Skin epidermis (tissue), 12 donors: Measurements from ENCODE around the gene THADA.
A peak's percentile ranks its signal among the peaks of the same experiment; 100 is the strongest.

Source experiments
- H3K27ac ChIP-seq, 21 experiments: fragments of 200-600 bp; sonication (generic) in 11 of 21; one replicate each; pipeline ENCODE4 v1.5.0; 2020; ENCODE audit warnings: mild to moderate bottlenecking in 3 of 21, inconsistent platforms in 2 of 21, moderate library complexity in 2 of 21
- H3K4me3 ChIP-seq, 7 experiments: fragments of 200-600 bp; sonication (generic) in 2 of 7; one replicate each; pipeline ENCODE4 v1.5.0; 2020; ENCODE audit warnings: inconsistent platforms in 2 of 7, mild to moderate bottlenecking in 2 of 7, moderate library complexity in 1 of 7

THADA gene

DNA sequence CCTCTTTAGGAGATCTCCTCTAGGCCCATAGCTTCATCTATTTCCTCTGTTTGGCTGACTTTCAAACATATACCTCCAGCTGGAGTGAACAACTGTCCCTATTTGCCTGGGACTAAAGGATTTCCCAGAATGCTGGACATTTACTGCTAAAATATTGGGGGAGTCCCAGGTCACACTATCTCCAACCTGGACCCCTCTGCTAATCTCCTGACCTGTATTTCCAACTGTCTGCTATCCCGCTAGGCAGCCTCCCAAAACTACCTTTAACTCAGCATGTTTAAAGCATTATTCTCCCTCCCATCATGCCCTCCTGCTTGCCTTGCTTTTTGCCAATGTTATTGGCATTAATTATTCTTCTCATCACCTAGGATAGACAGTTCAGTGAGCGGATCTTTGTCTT lies 77.1 kb downstream of the THADA start:
- peak overlapping the region in 19 of 21 experiments; percentile 16 to 83 (median 64) for H3K27ac ChIP-seq

DNA sequence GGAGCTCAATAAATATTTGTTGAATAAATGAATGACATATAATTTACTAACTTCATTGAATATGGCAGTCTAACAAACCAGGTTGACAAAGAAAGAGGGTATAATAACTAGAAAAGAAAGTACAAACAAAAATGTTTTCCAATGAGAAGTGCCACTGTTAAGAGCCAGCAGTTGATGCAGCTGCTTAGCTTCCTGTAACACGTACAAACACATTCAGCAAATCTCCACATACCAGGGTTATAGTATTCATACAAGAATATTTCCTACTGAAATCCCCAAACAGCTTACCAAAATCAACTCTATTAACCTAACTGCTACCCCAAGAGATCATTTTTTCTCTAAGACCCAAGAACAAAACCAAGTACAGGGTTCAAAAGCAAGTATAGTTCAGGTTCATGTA lies 77.7 kb downstream of the THADA start:
- Histone ChIP-seq H3K27ac (peak overlapping the region in 19 of 21 experiments; percentile 16 to 83 (median 64)), H3K4me3 (no peak overlapping the region)

More for the DNA sequence above, 77.1 kb downstream of the THADA start:
- no peak overlapping the region for H3K4me3 ChIP-seq

DNA sequence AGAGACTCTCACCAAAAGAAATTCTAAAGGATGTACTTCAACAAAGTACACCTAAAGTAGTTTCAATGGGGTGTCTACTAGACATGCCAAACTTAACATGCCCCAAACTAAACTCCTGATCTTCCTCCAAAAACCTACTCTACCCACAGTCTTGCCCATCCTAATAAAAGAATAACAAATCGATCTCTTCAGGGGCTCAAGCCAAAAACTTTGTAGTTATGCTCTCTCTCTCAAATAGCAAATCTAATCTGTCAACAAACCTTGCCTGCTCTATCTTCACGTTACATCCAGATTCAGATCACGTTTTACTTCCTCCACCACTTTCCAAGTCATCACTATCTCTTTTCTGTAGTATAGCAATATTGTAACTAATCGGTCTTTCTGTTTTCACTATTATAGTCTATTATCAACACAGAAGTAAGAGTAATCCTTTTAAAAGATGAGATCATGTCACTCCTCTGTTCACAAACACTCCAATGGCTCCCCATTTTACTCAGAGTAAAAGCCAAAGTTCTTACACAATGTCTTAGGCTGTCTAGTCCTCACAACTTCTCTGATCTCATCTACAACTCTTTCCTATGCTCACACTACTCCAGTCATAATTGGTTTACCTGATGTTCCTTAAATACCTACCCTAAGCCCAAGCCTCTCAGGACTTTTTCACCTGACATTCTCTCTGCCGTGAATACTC lies 79.9 kb downstream of the THADA start:
- no peak overlapping the region for H3K4me3 ChIP-seq
- H3K27ac ChIP-seq = peak overlapping the region in 15 of 21 experiments; percentile 4 to 83 (median 55)

DNA sequence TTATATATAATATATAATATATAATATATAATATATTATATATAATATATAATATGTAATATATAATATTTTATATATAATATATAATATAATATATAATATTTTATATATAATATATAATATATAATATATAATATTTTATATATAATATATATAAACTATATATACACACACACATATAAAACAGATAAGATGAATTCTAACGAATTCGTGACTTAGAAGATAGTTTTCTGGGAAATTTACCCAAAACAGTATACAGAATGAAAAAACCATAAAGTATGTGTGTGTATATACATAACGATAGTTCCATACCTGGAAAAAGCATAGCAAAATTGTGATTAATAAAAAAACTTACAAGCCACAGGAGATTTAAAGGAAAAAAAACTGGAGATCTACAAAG lies 80.6 kb downstream of the THADA start:
- H3K4me3 ChIP-seq = no peak overlapping the region
- peak overlapping the region in 8 of 21 experiments; percentile 0 to 81 (median 52) for H3K27ac ChIP-seq

DNA sequence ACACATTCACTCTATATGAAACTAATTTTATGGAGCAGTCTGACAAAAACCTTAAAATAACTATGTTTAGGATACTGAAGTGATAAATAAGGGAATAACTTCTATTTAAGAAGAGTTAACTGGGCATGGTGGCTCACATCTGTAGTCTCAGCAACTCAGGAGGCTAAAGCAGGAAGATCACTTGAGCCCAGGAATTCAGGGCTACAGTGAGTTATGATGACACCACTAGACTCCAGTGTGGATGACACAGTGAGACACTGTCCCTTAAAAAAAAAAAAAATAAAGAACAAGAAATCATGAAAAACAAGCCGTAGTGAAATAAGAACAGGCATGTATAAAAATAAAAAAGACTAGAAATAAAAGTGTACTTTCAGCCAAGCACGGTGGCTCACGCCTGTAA lies 82.0 kb downstream of the THADA start:
- H3K27ac ChIP-seq = peak overlapping the region in 8 of 21 experiments; percentile 16 to 66 (median 50)
- H3K4me3 ChIP-seq = no peak overlapping the region

DNA sequence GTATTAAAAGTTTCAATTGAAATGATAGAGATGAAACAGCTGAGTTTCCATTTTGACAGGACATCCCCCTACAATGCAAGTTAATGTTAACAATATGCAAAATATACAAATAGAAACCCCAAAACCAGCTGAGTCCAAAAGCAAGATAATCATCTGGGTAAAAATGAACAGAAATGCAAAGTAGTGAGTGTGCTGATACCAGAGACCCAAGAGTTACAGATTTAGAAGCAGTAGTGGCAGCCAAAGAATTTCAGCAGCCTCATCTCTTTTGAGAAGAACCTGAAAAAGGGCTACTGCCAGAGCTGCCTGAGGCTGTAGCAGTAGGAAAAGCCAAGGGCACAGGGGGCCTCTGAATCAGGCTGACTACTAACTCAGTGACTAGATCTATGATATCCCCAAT lies 82.6 kb downstream of the THADA start:
- Histone ChIP-seq H3K27ac (peak overlapping the region in 11 of 21 experiments; percentile 6 to 67 (median 52)), H3K4me3 (no peak overlapping the region)

DNA sequence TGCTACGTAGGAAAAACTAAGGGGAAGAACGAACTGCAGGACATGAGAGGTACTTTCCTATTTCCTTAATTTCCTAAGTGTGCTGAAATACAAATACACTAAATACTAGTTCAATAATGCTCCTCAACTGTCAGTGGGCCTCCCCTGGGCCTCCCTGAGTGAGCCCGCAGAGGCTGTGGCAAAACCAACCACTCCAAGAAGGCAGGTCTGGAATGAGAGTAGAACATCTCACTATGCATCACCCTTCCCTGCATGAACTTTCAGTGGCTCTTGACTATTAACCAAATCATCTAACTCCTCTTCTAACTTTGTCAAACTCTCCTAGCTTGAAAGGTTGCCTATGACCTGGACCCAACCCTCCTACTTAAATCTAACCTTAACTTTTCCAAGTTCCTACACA lies 84.6 kb downstream of the THADA start:
- Histone ChIP-seq H3K4me3 (no peak overlapping the region), H3K27ac (no peak overlapping the region)

DNA sequence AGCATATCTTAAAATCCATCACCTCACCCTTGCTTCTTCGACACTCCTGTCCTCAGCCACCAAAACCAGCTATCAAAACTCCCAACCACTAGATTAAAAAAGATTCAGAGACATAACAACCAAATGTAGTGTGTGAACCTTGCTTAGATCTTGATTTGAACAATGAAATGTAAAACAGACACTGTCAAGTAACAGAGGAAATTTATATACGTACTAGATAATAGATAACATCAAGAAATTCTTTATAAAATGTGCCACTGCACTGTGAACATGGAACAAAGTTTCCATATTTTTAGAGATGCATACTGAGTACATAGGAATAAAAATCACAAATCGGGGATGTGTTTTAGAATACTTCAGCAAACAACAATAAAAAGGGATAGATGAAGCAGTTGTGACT lies 86.0 kb downstream of the THADA start:
- H3K27ac ChIP-seq = peak overlapping the region in 1 of 21 experiments; percentile 3

DNA sequence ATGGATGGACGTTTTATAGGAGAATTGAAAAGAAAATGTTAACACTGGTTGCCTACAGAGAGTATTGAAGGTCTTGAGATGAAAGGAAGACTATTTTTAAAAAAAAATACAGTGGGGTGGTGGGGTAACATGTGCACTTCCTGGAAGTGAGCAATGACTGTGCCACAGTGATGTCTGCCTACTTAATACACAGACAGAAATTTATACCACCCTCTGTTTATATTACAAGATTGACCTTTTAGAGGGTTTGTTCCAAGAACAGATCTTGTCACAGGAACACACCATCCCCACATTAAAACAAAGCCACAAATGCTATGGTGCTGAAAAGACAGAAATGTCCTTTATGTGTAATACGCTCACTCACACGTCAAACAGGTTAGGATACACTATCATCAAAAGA lies 87.6 kb downstream of the THADA start:
- H3K27ac ChIP-seq = peak overlapping the region in 1 of 21 experiments; percentile 13
- no peak overlapping the region for H3K4me3 ChIP-seq

More for the DNA sequence above, 86.0 kb downstream of the THADA start:
- H3K4me3 ChIP-seq = no peak overlapping the region

DNA sequence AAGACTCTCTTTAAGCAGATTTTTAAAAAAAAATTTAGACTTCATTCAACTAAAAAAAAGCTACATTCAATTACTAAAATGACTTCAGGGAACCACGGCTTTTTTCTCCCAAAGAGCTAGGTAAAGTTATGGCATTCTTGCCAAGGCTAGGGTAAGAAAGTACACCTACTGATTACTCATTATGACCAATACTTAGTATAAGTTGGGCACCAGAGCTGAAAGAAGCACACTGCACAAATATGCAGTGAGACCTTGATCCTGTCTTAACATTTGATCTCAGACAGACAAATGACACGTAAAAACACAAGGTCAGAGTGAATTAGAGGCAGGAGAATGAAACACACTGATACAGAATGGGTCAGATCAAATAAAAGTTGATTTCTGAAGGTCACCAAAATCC lies 88.7 kb downstream of the THADA start:
- Histone ChIP-seq H3K4me3 (no peak overlapping the region), H3K27ac (no peak overlapping the region)

DNA sequence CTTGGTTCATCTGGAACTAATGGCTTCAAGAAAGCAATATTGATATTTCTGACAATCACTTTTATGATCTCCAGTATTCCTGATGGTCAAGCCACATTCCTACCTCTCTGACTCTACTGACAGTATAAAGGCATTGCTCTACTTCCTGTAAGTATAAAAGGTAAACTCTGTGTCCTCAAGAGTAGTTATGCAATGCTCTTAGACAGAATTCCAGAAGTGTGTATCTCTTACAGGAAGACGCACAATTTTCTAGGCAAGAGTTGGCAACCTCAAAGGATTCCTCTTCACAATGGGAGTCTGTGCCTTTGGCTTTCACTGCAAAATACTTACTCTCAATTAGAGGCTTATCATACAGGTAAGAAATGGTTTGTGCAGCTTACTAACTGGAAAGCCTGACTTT lies 100.1 kb downstream of the THADA start:
- Histone ChIP-seq H3K4me3 (no peak overlapping the region), H3K27ac (no peak overlapping the region)

DNA sequence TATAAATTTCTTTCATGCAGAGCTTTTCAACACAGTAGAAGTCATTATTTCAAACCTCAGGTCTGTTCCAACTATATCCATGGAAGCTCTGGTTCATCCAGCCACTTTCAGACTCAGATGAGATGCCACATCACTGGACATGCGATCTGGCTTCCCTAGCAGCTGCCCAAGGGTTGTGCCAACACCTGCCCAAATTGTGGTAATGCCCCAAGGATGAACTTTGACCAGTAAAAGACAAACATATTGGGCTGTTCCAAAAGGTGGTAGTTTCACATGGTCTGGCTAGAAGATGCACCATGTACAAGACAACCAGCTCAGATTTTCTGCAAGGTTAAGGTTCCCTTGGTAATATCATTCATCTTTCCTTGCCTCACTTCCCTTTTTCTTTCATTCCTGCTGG lies 101.9 kb downstream of the THADA start:
- H3K27ac ChIP-seq = no peak overlapping the region
- no peak overlapping the region for H3K4me3 ChIP-seq

DNA sequence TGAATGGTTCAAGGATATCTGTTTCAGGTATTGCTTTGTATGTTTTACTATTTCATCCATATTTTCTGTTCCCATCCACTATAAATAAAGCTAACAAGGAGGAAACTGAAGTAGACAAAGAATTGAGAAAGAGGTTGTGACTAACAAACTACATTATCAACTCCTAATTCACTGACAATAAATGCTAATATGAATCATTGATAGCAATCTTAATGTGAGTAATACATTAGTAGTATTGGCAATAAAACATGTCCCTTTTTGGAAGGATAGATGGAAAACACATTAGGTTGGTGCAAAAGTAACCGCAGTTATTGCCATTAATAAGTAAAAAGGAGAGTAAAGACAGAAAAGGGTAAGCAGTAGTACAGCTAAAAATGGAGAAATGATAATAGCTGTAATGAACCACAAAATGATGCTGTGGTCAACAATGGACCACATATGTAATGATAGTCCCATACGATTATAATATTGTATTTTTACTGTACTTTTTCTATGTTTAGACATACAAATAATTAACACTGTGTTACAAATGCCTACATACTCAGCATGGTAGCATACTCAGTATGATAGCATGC lies 104.7 kb downstream of the THADA start:
- Histone ChIP-seq H3K4me3 (no peak overlapping the region), H3K27ac (no peak overlapping the region)

DNA sequence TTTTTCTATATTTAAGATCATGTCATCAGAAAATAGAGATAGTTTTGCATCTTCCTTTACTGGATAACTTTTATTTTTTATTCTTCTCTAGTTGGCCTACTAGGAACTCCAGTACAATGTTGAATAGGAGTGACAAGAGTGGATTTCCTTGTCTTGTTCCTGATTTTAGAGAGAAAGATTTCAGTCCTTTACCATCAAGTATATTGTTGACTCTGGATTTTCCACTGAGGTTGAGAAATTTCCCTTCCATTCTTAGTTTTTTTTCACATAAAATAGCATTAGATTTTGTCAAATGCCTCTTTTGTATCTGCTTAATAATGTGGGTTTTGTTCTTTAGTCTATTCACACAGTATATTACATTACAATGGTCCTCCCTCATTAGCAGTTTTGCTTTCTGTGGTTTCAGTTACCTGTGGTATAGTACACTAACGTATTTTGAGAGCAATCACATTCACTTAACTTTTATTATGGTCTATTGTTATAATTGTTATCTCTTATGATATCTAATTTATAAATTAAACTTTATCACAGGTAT lies 105.5 kb downstream of the THADA start:
- Histone ChIP-seq H3K4me3 (no peak overlapping the region), H3K27ac (no peak overlapping the region)

DNA sequence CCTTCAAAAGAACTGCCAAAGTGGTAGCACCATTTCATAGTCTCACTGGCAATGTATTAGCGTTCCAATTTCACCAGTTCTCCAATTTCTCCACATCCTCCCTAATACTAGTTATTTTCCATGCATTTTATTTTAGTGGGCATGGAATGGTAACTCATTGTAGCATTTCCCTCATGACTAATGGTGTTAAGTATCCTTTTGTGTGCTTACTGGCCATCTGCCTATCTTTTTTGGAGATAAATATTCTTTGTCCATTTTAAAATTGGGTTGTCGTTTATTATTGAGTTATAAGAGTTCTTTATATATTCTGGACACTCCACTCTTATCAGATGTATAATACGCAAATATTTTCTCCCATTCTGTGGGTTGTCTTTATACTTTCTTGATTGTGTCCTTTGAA lies 107.1 kb downstream of the THADA start:
- Histone ChIP-seq H3K27ac (no peak overlapping the region), H3K4me3 (no peak overlapping the region)

DNA sequence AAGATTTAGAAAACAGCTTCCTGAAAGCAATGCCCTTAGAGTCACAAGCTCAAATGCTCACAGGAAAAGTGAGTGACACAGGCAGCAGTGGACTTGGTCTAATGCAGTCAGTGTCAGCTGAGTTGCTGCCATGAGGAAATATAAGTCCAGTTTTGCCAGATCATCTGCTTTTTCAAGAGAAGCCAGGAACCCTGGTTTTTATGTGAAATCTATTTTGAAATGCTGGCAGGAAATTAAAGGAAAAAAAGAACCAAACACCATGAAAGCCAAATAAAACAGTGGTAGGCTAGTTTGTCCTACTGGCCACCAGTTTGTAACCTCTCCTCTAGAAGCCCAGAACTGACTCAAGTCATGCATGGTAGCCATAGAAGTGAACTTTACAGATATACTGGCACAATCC lies 109.2 kb downstream of the THADA start:
- Histone ChIP-seq H3K27ac (peak overlapping the region in 17 of 21 experiments; percentile 10 to 76 (median 52)), H3K4me3 (no peak overlapping the region)

DNA sequence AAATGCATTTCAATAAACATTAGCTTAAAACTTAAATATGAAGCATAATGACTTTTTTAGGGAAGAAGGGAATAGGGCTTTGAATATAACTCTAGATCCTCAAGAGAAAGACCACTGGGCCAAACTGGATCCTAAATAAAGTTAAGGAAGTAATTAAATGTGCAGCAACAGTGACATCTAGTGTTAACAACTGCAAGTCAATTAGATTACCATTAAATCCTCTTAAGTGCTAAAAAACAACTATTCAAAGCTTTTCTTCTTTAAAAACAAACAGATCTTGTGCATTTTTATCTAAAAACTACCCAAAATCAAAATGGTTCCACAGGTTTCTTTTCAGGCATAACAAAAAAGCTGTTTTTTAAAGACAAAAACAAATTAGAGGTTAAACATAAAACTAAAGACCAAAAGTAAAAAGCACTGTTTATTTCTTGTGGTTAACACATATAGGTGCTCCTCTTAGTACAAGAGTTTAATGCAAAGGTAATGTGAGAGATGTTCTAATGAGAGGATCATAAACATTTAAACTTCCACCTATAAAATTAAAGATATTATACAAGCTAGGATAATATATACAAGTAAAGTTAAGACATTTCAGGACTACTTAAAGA lies 111.4 kb downstream of the THADA start:
- Histone ChIP-seq H3K4me3 (no peak overlapping the region), H3K27ac (peak overlapping the region in 8 of 21 experiments; percentile 6 to 40 (median 25))

DNA sequence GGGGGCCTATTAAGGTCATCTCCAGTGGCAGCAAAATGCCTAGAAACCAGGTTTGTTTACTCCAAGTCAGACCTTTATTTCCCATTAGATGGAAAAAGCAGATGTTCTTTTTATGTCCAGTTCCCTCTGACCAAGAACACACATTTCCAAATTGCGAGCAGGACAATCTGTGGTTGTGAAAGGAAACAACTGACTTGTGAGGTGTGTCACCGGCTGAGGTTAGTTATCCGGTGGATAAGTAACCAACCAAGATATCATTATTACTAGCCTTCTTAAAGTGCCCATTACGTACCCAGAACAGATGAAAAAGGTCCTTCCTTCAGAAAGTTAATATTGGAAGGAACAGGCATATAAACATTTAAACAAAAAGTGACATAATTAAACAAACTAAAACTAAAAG lies 112.9 kb downstream of the THADA start:
- peak overlapping the region in 13 of 21 experiments; percentile 9 to 69 (median 32) for H3K27ac ChIP-seq

DNA sequence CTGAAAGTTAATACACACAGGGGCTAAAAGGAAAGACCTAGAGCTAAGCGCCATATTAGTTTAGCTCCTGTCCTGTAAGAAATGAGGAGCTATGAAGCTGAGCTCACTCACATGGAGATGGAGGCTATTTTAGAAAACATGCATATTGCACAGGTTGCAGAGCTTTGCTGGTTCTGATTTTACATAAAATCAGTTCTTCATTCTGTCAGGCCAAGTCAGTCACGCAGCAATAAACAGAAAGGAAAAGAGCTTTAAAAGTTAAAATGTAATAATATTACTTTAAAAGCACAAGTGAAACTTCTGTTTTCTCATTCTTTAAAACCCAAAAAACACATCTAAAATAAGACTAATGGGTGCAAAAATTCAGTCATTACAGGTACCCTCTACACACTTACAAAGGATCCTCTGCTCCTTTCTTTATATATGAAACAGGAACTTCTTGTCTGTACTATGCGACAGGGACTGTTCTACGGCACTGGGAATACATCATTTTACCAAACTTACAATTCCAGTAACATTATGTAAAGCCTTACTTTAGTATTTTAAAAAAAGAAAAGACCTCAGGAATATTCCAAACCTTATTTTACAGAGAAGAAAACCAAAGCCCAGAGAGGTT lies 113.8 kb downstream of the THADA start:
- Histone ChIP-seq H3K27ac (peak overlapping the region in 8 of 21 experiments; percentile 23 to 69 (median 38)), H3K4me3 (no peak overlapping the region)

More for the DNA sequence above, 112.9 kb downstream of the THADA start:
- no peak overlapping the region for H3K4me3 ChIP-seq

DNA sequence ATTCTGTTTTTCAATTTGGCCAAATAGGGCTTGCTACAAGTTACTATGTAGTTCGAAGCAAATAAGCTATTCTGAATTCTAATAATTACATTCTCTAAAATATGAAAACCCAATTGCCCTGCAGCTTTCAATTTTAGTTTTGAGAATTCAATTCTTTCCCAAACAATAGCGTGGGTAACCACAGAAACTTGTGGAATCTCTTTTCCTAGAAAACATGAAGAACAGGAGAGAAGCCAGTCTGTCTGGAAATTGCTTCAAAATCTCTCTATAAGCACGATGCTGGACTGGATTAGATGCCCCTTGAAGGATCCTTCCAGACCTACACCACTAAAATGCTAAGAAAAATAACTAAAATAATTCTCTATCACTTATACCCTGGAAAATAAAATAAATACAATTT lies 115.0 kb downstream of the THADA start:
- H3K4me3 ChIP-seq = no peak overlapping the region

More for the DNA sequence above, 115.0 kb downstream of the THADA start:
- H3K27ac ChIP-seq = no peak overlapping the region
